Progenitor cell of endocrine pancreas (in vitro differentiated cells): ENCODE results near the gene PARVA. TPM values are rescaled to one million over a fixed set of nuclear protein-coding genes. Genes with fewer than 3 reads are reported as not detected.

Source experiments
- DNase-seq: peaks from one replicate; pipeline ENCODE4 v3.0.0; 2021; ENCODE audit warnings: low spot score; ENCODE audit not compliant: unreplicated experiment
- H3K27ac Mint-ChIP-seq: 2 replicates; pipeline ENCODE4 v1.8.0; 2021; ENCODE audit warnings: mild to moderate bottlenecking, moderate library complexity, mixed read lengths
- H3K27me3 Mint-ChIP-seq: 2 replicates; pipeline ENCODE4 v1.8.0; 2021; ENCODE audit warnings: mixed read lengths
- H3K36me3 Mint-ChIP-seq: 2 replicates; pipeline ENCODE4 v1.8.0; 2022; ENCODE audit warnings: mixed read lengths; ENCODE audit not compliant: insufficient read depth
- H3K4me1 Mint-ChIP-seq: 2 replicates; pipeline ENCODE4 v1.8.0; 2021; ENCODE audit warnings: low read depth, mixed read lengths
- H3K4me3 Mint-ChIP-seq: 2 replicates; pipeline ENCODE4 v1.8.0; 2021; ENCODE audit warnings: low read depth, mild to moderate bottlenecking, moderate library complexity, mixed read lengths
- H3K9me3 Mint-ChIP-seq: 2 replicates; pipeline ENCODE4 v1.8.0; 2021; ENCODE audit warnings: low read depth, mixed read lengths
- CTCF ChIP-seq: fragments of 200-600 bp; sonication (generic); IDR thresholded peaks from one replicate; pipeline ENCODE4 v1.5.0; 2021; ENCODE audit warnings: antibody characterized with exemption, mild to moderate bottlenecking; ENCODE audit not compliant: unreplicated experiment
- total RNA-seq: library from RNA; stranded (reverse); gene quantifications from 2 replicates; pipeline ENCODE4 v1.2.1, GENCODE V29; 2021

PARVA gene
- total RNA-seq, 1 donor from 2014 or later: 49.3 TPM

GRCh38 chr11:12453243-12453642, 75.9 kb downstream of the PARVA start:
- Mint-ChIP-seq H3K9me3 (no peaks in the 10 kb centered on the region), H3K36me3 (no peaks in the 10 kb centered on the region), H3K4me1 (peaks cover 8% of the 10 kb centered on the region), H3K27me3 (no peaks in the 10 kb centered on the region), H3K27ac (no peak overlapping the region), H3K4me3 (no peak overlapping the region)
- no peak for TF ChIP-seq CTCF
- DNase-seq: no peak

GRCh38 chr11:12454782-12455181, 77.4 kb downstream of the PARVA start:
- no peak for DNase-seq
- Mint-ChIP-seq H3K4me3 (no peak overlapping the region), H3K4me1 (peaks cover 10% of the 10 kb centered on the region), H3K27me3 (no peaks in the 10 kb centered on the region), H3K36me3 (no peaks in the 10 kb centered on the region), H3K9me3 (no peaks in the 10 kb centered on the region), H3K27ac (no peak overlapping the region)
- no peak for TF ChIP-seq CTCF

- Mint-ChIP-seq H3K27ac (no peak overlapping the region), H3K27me3 (no peaks in the 10 kb centered on the region), H3K4me3 (no peak overlapping the region), H3K4me1 (peaks cover 22% of the 10 kb centered on the region), H3K9me3 (no peaks in the 10 kb centered on the region), H3K36me3 (no peaks in the 10 kb centered on the region)
- no peak for DNase-seq
- no peak for TF ChIP-seq CTCF
Observed at GRCh38 chr11:12455938-12456337, 78.6 kb downstream of the PARVA start.

- peaks cover 25% of the 10 kb centered on the region for H3K4me1 Mint-ChIP-seq
- no peak overlapping the region for H3K4me3 Mint-ChIP-seq
- no peaks in the 10 kb centered on the region for H3K36me3 Mint-ChIP-seq
- no peaks in the 10 kb centered on the region for H3K9me3 Mint-ChIP-seq
- no peak for DNase-seq
- H3K27me3 Mint-ChIP-seq: no peaks in the 10 kb centered on the region
- no peak overlapping the region for H3K27ac Mint-ChIP-seq
- no peak for TF ChIP-seq CTCF
Observed at GRCh38 chr11:12456651-12457579, 79.5 kb downstream of the PARVA start.

- DNase-seq: no peak
- Mint-ChIP-seq H3K4me3 (no peak overlapping the region), H3K9me3 (no peaks in the 10 kb centered on the region), H3K27ac (no peak overlapping the region), H3K36me3 (no peaks in the 10 kb centered on the region), H3K4me1 (peaks cover 25% of the 10 kb centered on the region), H3K27me3 (no peaks in the 10 kb centered on the region)
- no peak for TF ChIP-seq CTCF
Observed at GRCh38 chr11:12458042-12458441, 80.7 kb downstream of the PARVA start.
